ENCODE data around the gene COL4A2. TPM values are rescaled to one million over a fixed set of nuclear protein-coding genes. Genes with fewer than 3 reads are reported as not detected.
"Not testable (repeated sequence)": the region's sequence is repeated elsewhere in the genome, so short reads cannot be mapped to it uniquely, and the experiment has no call there.

COL4A2 gene
- total RNA-seq, 1 experiment from 2014 or later: 50.0 TPM

- Histone ChIP-seq H3K9me3 (no peaks in the 10 kb centered on the region), H3K27me3 (no peaks in the 10 kb centered on the region), H3K36me3 (no peaks in the 10 kb centered on the region), H3K4me3 (no peak overlapping the region)
- DNase-seq: no peak
Observed at GRCh38 chr13:110484290-110485048, 177.4 kb downstream of the COL4A2 start.

GRCh38 chr13:110485604-110486003 lies 178.5 kb downstream of the COL4A2 start:
- Histone ChIP-seq H3K27me3 (no peaks in the 10 kb centered on the region), H3K9me3 (no peaks in the 10 kb centered on the region), H3K4me3 (no peak overlapping the region), H3K36me3 (no peaks in the 10 kb centered on the region)
- no peak for DNase-seq

- H3K36me3 ChIP-seq: no peaks in the 10 kb centered on the region
- H3K27me3 ChIP-seq: no peaks in the 10 kb centered on the region
Observed at GRCh38 chr13:110486061-110486715, 179.1 kb downstream of the COL4A2 start.

GRCh38 chr13:110486880-110487279 lies 179.8 kb downstream of the COL4A2 start:
- H3K36me3 ChIP-seq: not testable (repeated sequence)

More at GRCh38 chr13:110486061-110486715, 179.1 kb downstream of the COL4A2 start:
- no peaks in the 10 kb centered on the region for H3K9me3 ChIP-seq
- no peak for DNase-seq
- no peak overlapping the region for H3K4me3 ChIP-seq

GRCh38 chr13:110490009-110490770 lies 183.1 kb downstream of the COL4A2 start:
- Histone ChIP-seq H3K4me3 (no peak overlapping the region), H3K9me3 (no peaks in the 10 kb centered on the region), H3K36me3 (no peaks in the 10 kb centered on the region), H3K27me3 (no peaks in the 10 kb centered on the region)
- DNase-seq: no peak

More at GRCh38 chr13:110486880-110487279, 179.8 kb downstream of the COL4A2 start:
- H3K4me3 ChIP-seq, DNase-seq, H3K9me3 ChIP-seq, H3K27me3 ChIP-seq: not testable (repeated sequence)

- no peaks in the 10 kb centered on the region for H3K27me3 ChIP-seq
- H3K9me3 ChIP-seq: no peaks in the 10 kb centered on the region
- no peak overlapping the region for H3K4me3 ChIP-seq
- no peaks in the 10 kb centered on the region for H3K36me3 ChIP-seq
- DNase-seq: no peak
Observed at GRCh38 chr13:110491869-110492678, 185.0 kb downstream of the COL4A2 start.

- H3K36me3 ChIP-seq: no peaks in the 10 kb centered on the region
- no peak overlapping the region for H3K4me3 ChIP-seq
- H3K9me3 ChIP-seq: no peaks in the 10 kb centered on the region
- no peak for DNase-seq
- H3K27me3 ChIP-seq: no peaks in the 10 kb centered on the region
Observed at GRCh38 chr13:110492679-110493593, 185.9 kb downstream of the COL4A2 start.

GRCh38 chr13:110493613-110494012 lies 186.5 kb downstream of the COL4A2 start:
- no peaks in the 10 kb centered on the region for H3K9me3 ChIP-seq
- no peaks in the 10 kb centered on the region for H3K36me3 ChIP-seq
- DNase-seq: no peak
- H3K4me3 ChIP-seq: no peak overlapping the region
- H3K27me3 ChIP-seq: no peaks in the 10 kb centered on the region

GRCh38 chr13:110495376-110495775 lies 188.3 kb downstream of the COL4A2 start:
- no peak for DNase-seq
- no peaks in the 10 kb centered on the region for H3K36me3 ChIP-seq

GRCh38 chr13:110495881-110496280 lies 188.8 kb downstream of the COL4A2 start:
- no peak for DNase-seq
- Histone ChIP-seq H3K27me3 (no peaks in the 10 kb centered on the region), H3K4me3 (no peak overlapping the region), H3K9me3 (no peaks in the 10 kb centered on the region), H3K36me3 (no peaks in the 10 kb centered on the region)

More at GRCh38 chr13:110495376-110495775, 188.3 kb downstream of the COL4A2 start:
- Histone ChIP-seq H3K9me3 (no peaks in the 10 kb centered on the region), H3K4me3 (no peak overlapping the region), H3K27me3 (no peaks in the 10 kb centered on the region)

GRCh38 chr13:110496281-110496680 lies 189.2 kb downstream of the COL4A2 start:
- Histone ChIP-seq H3K9me3 (no peaks in the 10 kb centered on the region), H3K4me3 (no peak overlapping the region), H3K27me3 (no peaks in the 10 kb centered on the region), H3K36me3 (no peaks in the 10 kb centered on the region)
- no peak for DNase-seq

GRCh38 chr13:110497003-110497402 lies 189.9 kb downstream of the COL4A2 start:
- Histone ChIP-seq H3K36me3 (no peaks in the 10 kb centered on the region), H3K27me3 (no peaks in the 10 kb centered on the region), H3K9me3 (no peaks in the 10 kb centered on the region), H3K4me3 (no peak overlapping the region)
- DNase-seq: no peak

- H3K27me3 ChIP-seq, H3K9me3 ChIP-seq, DNase-seq, H3K36me3 ChIP-seq, H3K4me3 ChIP-seq: not testable (repeated sequence)
Observed at GRCh38 chr13:110497896-110498295, 190.8 kb downstream of the COL4A2 start.

GRCh38 chr13:110498327-110498726 lies 191.2 kb downstream of the COL4A2 start:
- Histone ChIP-seq H3K4me3 (no peak overlapping the region), H3K9me3 (no peaks in the 10 kb centered on the region), H3K36me3 (no peaks in the 10 kb centered on the region), H3K27me3 (no peaks in the 10 kb centered on the region)
- no peak for DNase-seq

GRCh38 chr13:110498765-110499164 lies 191.7 kb downstream of the COL4A2 start:
- H3K4me3 ChIP-seq: no peak overlapping the region
- H3K36me3 ChIP-seq: no peaks in the 10 kb centered on the region
- no peaks in the 10 kb centered on the region for H3K9me3 ChIP-seq
- DNase-seq: no peak
- no peaks in the 10 kb centered on the region for H3K27me3 ChIP-seq

All from MG63 (cell line).